ENCODE results near the gene SH3RF1. TPM values are rescaled to one million over a fixed set of nuclear protein-coding genes. Genes with fewer than 3 reads are reported as not detected.

Gene SH3RF1
- total RNA-seq, 4 donors from 2014 or later, result 5.9 to 41.2 (median 15.0) TPM

DNA sequence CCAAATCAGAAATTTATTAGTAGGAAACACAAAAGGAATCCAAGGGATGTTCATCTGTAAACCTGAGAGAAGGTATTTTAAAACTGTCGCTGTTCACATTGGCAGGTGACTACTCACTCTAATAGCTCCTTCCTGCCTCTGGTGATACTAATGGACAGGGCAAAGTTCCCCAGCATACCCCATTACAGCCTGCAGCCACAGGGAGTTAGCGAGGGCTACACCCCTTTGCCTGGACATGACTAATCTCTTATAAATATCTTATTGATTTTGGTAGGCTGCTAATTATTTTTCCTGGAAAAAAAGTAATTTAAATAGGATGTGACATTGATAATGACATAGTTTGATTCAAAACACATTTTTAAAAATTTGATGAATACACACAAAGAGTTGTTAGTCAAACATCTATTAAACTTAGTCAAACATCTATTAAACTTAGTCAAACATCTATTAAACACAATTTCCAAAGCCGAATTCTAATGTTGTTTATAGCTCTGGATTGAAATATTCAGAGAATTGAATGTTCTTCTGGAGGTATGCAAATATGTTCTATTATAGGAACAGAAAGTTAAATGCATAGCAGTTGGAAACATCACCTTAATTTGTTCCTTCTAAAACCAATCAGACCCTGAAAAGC, 177.8 kb downstream of the SH3RF1 start:
- DNase-seq, result no peak
- Histone ChIP-seq H3K36me3 (no peaks in the 10 kb centered on the region), H3K4me1 (no peaks in the 10 kb centered on the region), H3K4me3 (no peak overlapping the region), H3K9me3 (no peaks in the 10 kb centered on the region), H3K27me3 (no peaks in the 10 kb centered on the region), H3K27ac (no peak overlapping the region)
- TF ChIP-seq, protein P1, sequence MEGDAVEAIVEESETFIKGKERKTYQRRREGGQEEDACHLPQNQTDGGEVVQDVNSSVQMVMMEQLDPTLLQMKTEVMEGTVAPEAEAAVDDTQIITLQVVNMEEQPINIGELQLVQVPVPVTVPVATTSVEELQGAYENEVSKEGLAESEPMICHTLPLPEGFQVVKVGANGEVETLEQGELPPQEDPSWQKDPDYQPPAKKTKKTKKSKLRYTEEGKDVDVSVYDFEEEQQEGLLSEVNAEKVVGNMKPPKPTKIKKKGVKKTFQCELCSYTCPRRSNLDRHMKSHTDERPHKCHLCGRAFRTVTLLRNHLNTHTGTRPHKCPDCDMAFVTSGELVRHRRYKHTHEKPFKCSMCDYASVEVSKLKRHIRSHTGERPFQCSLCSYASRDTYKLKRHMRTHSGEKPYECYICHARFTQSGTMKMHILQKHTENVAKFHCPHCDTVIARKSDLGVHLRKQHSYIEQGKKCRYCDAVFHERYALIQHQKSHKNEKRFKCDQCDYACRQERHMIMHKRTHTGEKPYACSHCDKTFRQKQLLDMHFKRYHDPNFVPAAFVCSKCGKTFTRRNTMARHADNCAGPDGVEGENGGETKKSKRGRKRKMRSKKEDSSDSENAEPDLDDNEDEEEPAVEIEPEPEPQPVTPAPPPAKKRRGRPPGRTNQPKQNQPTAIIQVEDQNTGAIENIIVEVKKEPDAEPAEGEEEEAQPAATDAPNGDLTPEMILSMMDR (IDR thresholded peaks at IDR 0.05), result no peak
- TF ChIP-seq POLR2A (IDR thresholded peaks at IDR 0.05), result no peak
- intact Hi-C loops (cut with DNase I; ENCODE audit: low total_unique reads), result no loop called here

DNA sequence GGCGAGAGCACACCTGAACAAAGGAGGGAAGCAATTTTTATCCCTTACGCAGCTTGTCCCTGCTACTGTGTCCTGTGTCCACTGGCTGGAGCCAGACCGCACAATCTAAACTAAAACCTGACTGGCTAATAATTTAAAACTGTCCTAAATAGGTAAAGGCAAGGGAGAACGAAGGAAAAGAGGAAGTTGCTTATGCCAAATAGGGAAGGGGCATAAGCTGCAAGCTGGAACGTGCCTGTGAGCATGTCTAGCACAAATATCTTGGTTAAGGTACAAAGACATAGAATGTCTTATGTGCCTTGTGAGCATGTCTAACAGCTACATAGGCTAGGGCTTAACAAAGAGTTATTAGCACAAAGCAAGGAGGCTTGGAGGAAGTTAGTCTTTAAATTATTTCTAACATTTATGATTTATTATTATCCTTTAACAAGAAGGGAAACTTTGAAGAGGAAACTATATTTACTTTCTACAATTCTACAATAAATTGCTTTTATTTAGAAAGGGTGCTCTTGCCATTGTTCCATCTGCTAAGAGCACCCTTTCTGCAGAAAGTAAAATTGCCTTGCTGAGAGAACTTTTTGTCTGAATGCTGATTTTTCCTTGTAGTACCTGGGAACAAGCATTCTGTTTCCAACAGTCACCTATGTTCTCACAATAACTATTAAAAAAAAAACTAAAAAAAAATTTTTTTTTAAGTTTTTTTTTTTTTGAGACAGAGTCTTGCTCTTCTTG, 180.1 kb downstream of the SH3RF1 start:
- no peaks in the 10 kb centered on the region for H3K36me3 ChIP-seq
- intact Hi-C loops (cut with DNase I; ENCODE audit: low total_unique reads), result no loop called here
- no peak for TF ChIP-seq POLR2A (IDR thresholded peaks at IDR 0.05)
- TF ChIP-seq, protein P1 (IDR thresholded peaks at IDR 0.05), result no peak
- H3K27ac ChIP-seq, result no peak overlapping the region
- H3K4me3 ChIP-seq, result no peak overlapping the region
- no peaks in the 10 kb centered on the region for H3K9me3 ChIP-seq
- H3K4me1 ChIP-seq, result no peaks in the 10 kb centered on the region
- no peaks in the 10 kb centered on the region for H3K27me3 ChIP-seq
- DNase-seq, result no peak

DNA sequence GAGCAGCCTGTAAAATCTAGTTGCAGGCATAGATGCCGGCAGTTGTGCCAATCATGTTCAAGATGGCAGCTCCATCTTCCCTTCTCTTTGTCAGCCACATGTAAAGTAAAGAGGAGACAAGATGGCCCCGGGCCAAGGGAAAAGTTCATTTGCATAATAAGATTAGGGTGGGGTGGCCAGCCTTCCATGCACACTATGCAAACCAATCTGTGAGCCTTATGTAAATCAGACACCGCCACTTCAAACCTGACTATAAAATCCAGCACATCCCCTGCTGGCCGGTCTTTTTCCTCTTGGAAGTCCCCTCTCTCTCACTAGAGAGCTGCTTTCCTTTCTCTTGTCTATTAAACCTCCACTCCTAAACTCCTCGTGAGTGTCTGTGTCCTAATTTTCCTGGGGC, 181.8 kb downstream of the SH3RF1 start:
- no peaks in the 10 kb centered on the region for H3K36me3 ChIP-seq
- H3K4me3 ChIP-seq, result no peak overlapping the region
- TF ChIP-seq, protein P1 (IDR thresholded peaks at IDR 0.05), result no peak
- no peak for TF ChIP-seq POLR2A (IDR thresholded peaks at IDR 0.05)
- H3K9me3 ChIP-seq, result no peaks in the 10 kb centered on the region
- no peaks in the 10 kb centered on the region for H3K4me1 ChIP-seq
- H3K27me3 ChIP-seq, result no peaks in the 10 kb centered on the region
- DNase-seq, result no peak
- intact Hi-C loops (cut with DNase I; ENCODE audit: low total_unique reads), result no loop called here
- no peak overlapping the region for H3K27ac ChIP-seq

DNA sequence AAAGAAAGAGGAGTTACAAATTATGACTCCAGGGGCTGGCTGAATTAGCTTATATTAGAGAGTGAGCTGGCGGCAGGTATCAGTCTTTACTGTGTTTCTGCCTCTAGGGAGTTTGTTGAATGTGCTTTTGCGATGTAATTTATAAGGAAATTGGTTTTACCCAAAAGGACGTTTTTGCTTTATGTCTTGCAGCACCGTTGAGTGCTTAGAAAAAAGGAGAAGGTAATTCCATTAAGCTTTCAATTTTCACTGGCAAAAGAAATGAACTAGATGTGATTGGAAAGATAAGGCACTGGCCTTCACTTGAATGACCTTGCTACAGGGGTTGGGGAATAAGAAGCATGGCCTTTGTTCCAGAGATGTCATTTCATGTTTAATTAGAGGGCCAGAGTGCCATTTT, 185.8 kb downstream of the SH3RF1 start:
- no peaks in the 10 kb centered on the region for H3K27me3 ChIP-seq
- no peak overlapping the region for H3K4me3 ChIP-seq
- no peaks in the 10 kb centered on the region for H3K9me3 ChIP-seq
- no peak for DNase-seq
- intact Hi-C loops (cut with DNase I; ENCODE audit: low total_unique reads), result no loop called here
- no peak for TF ChIP-seq POLR2A (IDR thresholded peaks at IDR 0.05)
- TF ChIP-seq, protein P1 (IDR thresholded peaks at IDR 0.05), result no peak
- no peaks in the 10 kb centered on the region for H3K36me3 ChIP-seq
- no peaks in the 10 kb centered on the region for H3K4me1 ChIP-seq
- H3K27ac ChIP-seq, result no peak overlapping the region

DNA sequence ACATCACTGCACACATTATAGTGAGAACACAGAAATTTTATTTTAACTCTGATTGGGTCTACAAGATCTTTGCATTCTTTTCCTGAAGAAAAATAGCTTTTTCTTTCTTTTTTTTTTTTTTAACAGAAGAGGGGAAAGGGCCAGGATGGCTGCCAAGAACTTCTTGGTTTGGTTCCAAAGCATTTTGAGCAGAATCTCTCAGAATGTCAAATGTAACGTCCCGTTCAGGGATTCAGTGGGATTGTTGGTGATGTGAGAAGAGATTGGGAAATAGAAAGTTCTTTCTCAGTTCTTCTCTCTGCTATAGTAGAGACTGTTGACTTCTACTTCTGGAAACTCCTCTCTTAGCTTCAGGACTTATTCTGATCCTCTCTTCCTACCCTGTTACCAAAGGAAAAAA, 189.8 kb downstream of the SH3RF1 start:
- no peaks in the 10 kb centered on the region for H3K27me3 ChIP-seq
- H3K4me3 ChIP-seq, result no peak overlapping the region

More for the DNA sequence above, 189.8 kb downstream of the SH3RF1 start:
- Histone ChIP-seq H3K36me3 (no peaks in the 10 kb centered on the region), H3K9me3 (no peaks in the 10 kb centered on the region), H3K27ac (peak overlapping the region; percentile 51 to 64), H3K4me1 (no peaks in the 10 kb centered on the region)
- intact Hi-C loops (cut with DNase I; ENCODE audit: low total_unique reads), result no loop called here
- TF ChIP-seq POLR2A (IDR thresholded peaks at IDR 0.05), result no peak
- TF ChIP-seq, protein P1 (IDR thresholded peaks at IDR 0.05), result no peak
- peak; percentile 28 to 38 for DNase-seq

Data from uterus (tissue), 4 donors.